Adrenal gland (tissue), 12 donors: ENCODE results near the gene RNASE8. TPM values are rescaled to one million over a fixed set of nuclear protein-coding genes. Genes with fewer than 3 reads are reported as not detected.
A peak's percentile ranks its signal among the peaks of the same experiment; 100 is the strongest.

Source experiments
- DNase-seq, 7 donors: peaks; one replicate each; pipeline ENCODE4 v3.0.0-alpha.2; 2019 to 2020
- H3K27ac ChIP-seq, 5 donors: fragments of 200-600 bp; sonication (generic) in 4 of 5; 1 replicate in 3 of 5; 2 replicates in 2 of 5; pipeline versions ENCODE4 v1.5.1 to v1.8.0; 2016 to 2020; ENCODE audit warnings: mild to moderate bottlenecking in 1 of 5
- H3K27me3 ChIP-seq: fragments of 200-600 bp; 2 replicates; pipeline ENCODE4 v1.8.0; 2021
- H3K36me3 ChIP-seq, 2 donors: fragments of 200-600 bp; replicated peaks in 1 of 2; 1 replicate in 1 of 2; 2 replicates in 1 of 2; pipeline versions ENCODE4 v1.5.1 to v1.8.0; 2018 to 2022
- H3K4me1 ChIP-seq, 2 donors: fragments of 200-600 bp; replicated peaks in 1 of 2; 1 replicate in 1 of 2; 2 replicates in 1 of 2; pipeline versions ENCODE4 v1.5.1 to v1.8.0; 2018 to 2021
- H3K4me3 ChIP-seq, 4 donors: fragments of 200-600 bp; sonication (generic) in 3 of 4; one replicate each; pipeline ENCODE4 v1.5.1; 2016 to 2018
- H3K9me3 ChIP-seq, 3 donors: fragments of 200-600 bp; sonication (generic) in 1 of 3; replicated peaks in 1 of 3; 1 replicate in 2 of 3; 2 replicates in 1 of 3; pipeline versions ENCODE4 v1.5.1 to v1.8.0; 2016 to 2021
- POLR2A ChIP-seq, 2 donors: fragments of 450-650 bp; IDR thresholded peaks; one replicate each; pipeline ENCODE4 v1.6.1; 2017; ENCODE audit warnings: antibody characterized with exemption in 2 of 2, mild to moderate bottlenecking in 2 of 2, moderate library complexity in 1 of 2
- WGBS, 4 donors: extraction: QIAGEN DNeasy Blood & Tissue Kit in 2 of 4; methylation state at CpG; one replicate each; pipeline versions ENCODE4 v1.1.5 to v1.1.7; 2013 to 2017; 5-methylcytosine and 5-hydroxymethylcytosine counted together
- intact Hi-C, 2 donors: fragments of 100-400 bp; cut with DNase I; formaldehyde crosslinking; loops; one replicate each; pipeline versions ENCODE4 v1.14.1 to v1.15.0; 2022 to 2023
- polyA plus RNA-seq, 3 donors: library from polyadenylated mRNA; stranded (reverse); fragments of 200-250 nt in 2 of 3; fragments of 350-450 nt in 1 of 3; fragmentation: Illumina TruSeq in 1 of 3; extraction: RNeasy Lipid Tissue Mini Kit (QIAGEN cat#74804) in 1 of 3; gene quantifications; one replicate each; pipeline ENCODE4 v1.2.3, GENCODE V29; 2013 to 2014
- total RNA-seq, 9 donors: library from RNA; depleted of rRNA in 4 of 9; stranded (reverse); fragments of >200 nt in 4 of 9; fragments of 120-200 nt in 1 of 9; fragmentation: NEBNext Ultra II Directional in 1 of 9; extraction: Animal tissue kit (Norgen Biotek cat#: 25700) in 1 of 9; gene quantifications; one replicate each; pipeline versions ENCODE4 v1.1.0 to v1.2.4, GENCODE V29; 2013 to 2023
- TF ChIP-seq, protein P1 (sequence below), 6 experiments: fragments of 450-650 bp in 4 of 6; fragments of 200-600 bp in 2 of 6; sonication (generic) in 1 of 6; IDR thresholded peaks; 1 replicate in 5 of 6; 2 replicates in 1 of 6; pipeline versions ENCODE4 v1.5.1 to v1.8.0; 2016 to 2021; ENCODE audit warnings: antibody characterized with exemption in 6 of 6, mild to moderate bottlenecking in 2 of 6, moderate library complexity in 1 of 6
- donor health status: healthy with polysubstance abuse.
- donor health status: Bipolar disorder and iron deficiency.
- donor health status: DM: yes; HTN: yes; CAD: no.
- donor health status: DM: no; HTN: no; CAD: no.
- donor health status: DM: no; HTN: no; CAD: no.
- donor health status: DM: yes; HTN: yes; CAD: no.

RNASE8 gene
- total and polyA plus RNA-seq, 12 donors = not detected

DNA sequence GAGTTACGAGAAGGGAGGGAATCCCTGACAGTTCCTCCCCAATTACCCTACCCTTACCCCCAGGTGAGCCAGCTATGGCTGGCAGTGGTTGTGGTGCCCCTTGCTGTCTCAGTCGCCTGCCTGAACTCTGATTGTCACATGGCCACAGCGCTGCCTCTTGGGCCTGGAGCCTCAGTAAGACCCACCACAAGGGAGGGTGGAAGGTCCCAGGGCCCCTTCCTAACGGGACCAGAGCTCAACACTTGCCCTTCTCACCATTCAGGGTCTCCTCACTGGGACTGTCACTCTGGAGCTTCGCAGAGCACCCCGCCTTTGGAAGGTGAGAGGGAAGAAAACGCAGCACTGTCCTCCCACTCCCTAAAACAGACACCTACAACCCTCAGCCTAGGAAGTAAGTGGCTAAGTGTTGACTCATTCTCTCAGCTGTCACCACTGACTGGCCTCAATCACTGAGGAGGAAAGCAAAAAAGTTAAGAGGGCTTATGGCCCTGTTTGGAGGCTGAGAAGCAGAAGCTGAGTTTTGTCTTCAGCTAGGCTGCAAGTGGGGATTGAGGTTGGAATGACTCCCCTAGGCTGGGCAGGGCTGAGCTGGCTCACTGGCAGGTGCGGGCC is 44.3 kb downstream of the RNASE8 start:
- Histone ChIP-seq H3K27ac (no peak overlapping the region), H3K27me3 (no peaks in the 10 kb centered on the region), H3K4me1 (peaks cover 42 to 50% of the 10 kb centered on the region in 2 donors), H3K36me3 (no peaks in the 10 kb centered on the region), H3K9me3 (no peaks in the 10 kb centered on the region), H3K4me3 (no peak overlapping the region)
- TF ChIP-seq, protein P1, sequence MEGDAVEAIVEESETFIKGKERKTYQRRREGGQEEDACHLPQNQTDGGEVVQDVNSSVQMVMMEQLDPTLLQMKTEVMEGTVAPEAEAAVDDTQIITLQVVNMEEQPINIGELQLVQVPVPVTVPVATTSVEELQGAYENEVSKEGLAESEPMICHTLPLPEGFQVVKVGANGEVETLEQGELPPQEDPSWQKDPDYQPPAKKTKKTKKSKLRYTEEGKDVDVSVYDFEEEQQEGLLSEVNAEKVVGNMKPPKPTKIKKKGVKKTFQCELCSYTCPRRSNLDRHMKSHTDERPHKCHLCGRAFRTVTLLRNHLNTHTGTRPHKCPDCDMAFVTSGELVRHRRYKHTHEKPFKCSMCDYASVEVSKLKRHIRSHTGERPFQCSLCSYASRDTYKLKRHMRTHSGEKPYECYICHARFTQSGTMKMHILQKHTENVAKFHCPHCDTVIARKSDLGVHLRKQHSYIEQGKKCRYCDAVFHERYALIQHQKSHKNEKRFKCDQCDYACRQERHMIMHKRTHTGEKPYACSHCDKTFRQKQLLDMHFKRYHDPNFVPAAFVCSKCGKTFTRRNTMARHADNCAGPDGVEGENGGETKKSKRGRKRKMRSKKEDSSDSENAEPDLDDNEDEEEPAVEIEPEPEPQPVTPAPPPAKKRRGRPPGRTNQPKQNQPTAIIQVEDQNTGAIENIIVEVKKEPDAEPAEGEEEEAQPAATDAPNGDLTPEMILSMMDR (IDR thresholded peaks at IDR 0.05) = no peak
- no peak for TF ChIP-seq POLR2A (IDR thresholded peaks at IDR 0.05)
- 82 to 91% (median 90%) methylated on average over 5 to 8 of the region's 8 CpGs for WGBS, 4 donors
- no peak for DNase-seq
- intact Hi-C loops = no loop called here

DNA sequence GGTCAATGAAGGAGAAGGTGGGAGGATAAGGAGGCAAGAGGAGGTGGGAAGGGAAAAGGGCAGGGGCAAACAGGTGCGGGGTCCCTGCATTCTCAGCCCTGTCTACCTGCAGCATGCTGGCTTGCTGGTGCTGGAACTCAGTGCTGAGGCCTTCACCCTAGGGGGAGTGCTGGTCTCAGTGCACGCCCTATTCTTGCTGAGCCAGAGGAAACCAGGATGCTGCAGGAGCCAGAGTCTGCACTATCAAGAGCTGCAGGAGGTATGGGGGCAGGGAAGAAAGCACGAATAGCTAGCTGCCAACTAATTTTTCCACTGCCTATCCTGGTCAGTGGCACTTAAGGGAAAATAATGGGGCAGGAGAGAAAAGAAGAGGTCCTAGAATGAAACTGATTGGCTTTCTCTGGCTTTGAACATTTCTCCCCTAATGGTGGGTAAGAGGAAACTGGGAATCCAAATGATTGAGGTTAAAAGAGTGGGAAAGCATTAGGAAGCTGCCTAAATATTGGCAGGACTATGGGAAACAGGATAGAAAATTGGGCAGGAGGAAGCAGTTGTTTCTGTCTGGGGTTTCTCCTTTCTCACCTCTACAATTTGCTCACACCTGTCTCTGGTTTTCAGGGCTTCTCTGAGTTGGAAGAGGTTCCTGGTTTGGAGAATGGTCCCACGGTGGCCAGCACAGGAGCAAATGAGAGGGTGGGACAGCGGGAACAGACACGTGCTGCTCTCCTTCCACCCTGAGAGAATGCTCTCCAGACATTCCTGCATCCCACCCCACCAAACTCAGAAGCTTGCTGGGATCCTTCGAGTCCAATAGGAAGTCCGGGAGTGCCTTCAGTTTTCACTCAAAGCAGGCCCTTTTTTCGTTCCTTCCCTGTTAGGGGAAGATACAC is 45.1 kb downstream of the RNASE8 start:
- 14 to 21% (median 19%) methylated on average over 9 of the region's 9 CpGs for WGBS, 4 donors
- intact Hi-C loops = no loop called here

DNA sequence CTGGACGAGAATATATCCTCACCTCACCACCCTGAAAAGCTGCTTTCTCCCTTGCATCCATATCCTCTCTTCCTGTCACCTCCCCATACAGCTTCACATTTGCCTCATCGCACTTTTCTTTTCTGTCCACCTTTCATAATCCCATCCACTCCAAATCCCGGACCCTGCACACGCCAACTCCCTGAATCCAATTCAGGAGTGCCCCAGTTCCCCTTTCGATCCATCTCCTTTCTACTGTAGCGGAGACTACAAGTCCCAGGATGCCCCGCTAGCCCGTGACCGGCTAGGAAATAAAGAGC is 45.7 kb downstream of the RNASE8 start:
- H3K27ac ChIP-seq = peak overlapping the region; percentile 94 to 99 (median 97)
- intact Hi-C loops = no loop called here

More for the DNA sequence above, 45.1 kb downstream of the RNASE8 start:
- Histone ChIP-seq H3K27me3 (no peaks in the 10 kb centered on the region), H3K4me1 (peaks cover 41 to 50% of the 10 kb centered on the region in 2 donors), H3K27ac (peak overlapping the region in 4 of 5 donors; percentile 94 to 99 (median 98)), H3K36me3 (no peaks in the 10 kb centered on the region), H3K9me3 (no peaks in the 10 kb centered on the region), H3K4me3 (peak overlapping the region in 2 of 4 donors; percentile 44 to 65)
- no peak for TF ChIP-seq POLR2A (IDR thresholded peaks at IDR 0.05)
- TF ChIP-seq, protein P1 (IDR thresholded peaks at IDR 0.05) = no peak
- DNase-seq = peak in 1 of 7 donors; percentile 22

More for the DNA sequence above, 45.7 kb downstream of the RNASE8 start:
- Histone ChIP-seq H3K4me3 (peak overlapping the region in 2 of 4 donors; percentile 44 to 65), H3K27me3 (no peaks in the 10 kb centered on the region), H3K4me1 (peaks cover 41 to 50% of the 10 kb centered on the region in 2 donors), H3K9me3 (no peaks in the 10 kb centered on the region), H3K36me3 (no peaks in the 10 kb centered on the region)
- no peak for DNase-seq
- TF ChIP-seq, protein P1 (IDR thresholded peaks at IDR 0.05) = no peak
- TF ChIP-seq POLR2A (IDR thresholded peaks at IDR 0.05) = no peak
- 0 to 1% (median 1%) methylated on average over 9 of the region's 9 CpGs for WGBS, 4 donors
